NCI-H1048 (cell line): ENCODE data around the gene FAM210A.
"Not testable (repeated sequence)": the region's sequence is repeated elsewhere in the genome, so short reads cannot be mapped to it uniquely, and the experiment has no call there.

Experiments
- DNase-seq: peaks from one replicate; lab custom pipeline; 2025; lab: John Stamatoyannopoulos, UW

The FAM210A gene

GRCh38 chr18:13703899-13704298 is 22.5 kb downstream of the FAM210A start:
- DNase-seq, result no peak

GRCh38 chr18:13700153-13700552 is 26.2 kb downstream of the FAM210A start:
- no peak for DNase-seq

DNA sequence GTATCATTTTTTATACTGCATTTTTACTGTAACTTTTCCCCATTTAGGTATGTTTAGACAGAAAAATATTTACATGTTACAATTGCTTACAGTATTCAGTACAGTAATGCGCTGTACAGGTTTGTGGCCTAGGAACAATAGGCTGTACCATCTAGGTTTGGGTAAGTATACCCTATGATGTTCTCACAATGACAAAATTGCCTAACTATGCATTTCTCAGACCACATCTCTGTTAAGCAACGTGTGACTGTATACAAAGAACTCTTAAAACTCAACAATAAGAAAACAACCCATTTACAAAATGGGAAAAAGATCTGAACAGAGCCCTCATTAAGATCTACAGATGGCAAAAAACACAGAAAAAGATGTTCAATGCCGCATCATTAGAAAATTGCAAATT is 29.4 kb downstream of the FAM210A start:
- no peak for DNase-seq

- not testable (repeated sequence) for DNase-seq
These were observed 31.0 kb downstream of the FAM210A start for GRCh38 chr18:13695337-13695736.

DNA sequence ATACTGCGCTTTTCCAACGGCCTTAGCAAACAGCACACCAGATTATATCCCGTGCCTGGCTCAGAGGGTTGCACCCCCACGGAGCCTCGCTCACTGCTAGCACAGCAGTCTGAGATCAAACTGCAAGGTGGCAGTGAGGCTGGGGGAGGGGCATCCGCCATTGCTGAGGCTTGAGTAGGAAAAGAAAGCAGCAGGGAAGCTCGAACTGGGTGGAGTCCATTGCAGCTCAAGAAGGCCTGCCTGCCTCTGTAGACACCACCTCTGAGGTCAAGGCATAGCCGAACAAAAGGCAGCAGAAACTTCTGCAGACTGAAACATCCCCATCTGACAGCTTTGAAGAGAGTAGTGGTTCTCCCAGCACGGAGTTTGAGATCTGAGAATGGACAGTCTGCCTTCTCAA is 36.3 kb downstream of the FAM210A start:
- DNase-seq, result not testable (repeated sequence)

- no peak for DNase-seq
These were observed 37.9 kb downstream of the FAM210A start for GRCh38 chr18:13688191-13689136.

- DNase-seq, result no peak
These were observed 41.8 kb downstream of the FAM210A start for GRCh38 chr18:13684546-13684945.

DNA sequence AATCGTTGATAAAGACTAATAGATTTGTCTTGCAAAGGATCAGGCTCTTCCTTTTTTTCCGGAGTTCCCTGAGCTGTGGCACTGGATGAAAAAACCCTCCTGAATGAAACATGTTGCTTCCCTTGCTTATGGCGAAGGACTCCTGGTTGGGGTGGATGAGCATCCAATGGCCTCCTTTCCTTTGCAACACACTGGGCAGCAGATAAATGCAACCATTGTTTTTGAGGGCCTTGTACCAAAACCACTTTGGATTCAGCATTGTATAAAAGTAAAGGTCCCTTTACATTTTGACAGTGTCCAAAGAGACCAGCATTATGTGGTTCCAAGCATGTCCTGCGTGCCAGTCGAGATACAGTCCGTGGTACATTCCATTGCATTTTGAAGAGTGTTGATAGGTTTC is 44.7 kb downstream of the FAM210A start:
- no peak for DNase-seq

- no peak for DNase-seq
These were observed 45.7 kb downstream of the FAM210A start for GRCh38 chr18:13680612-13681011.

- DNase-seq, result not testable (repeated sequence)
These were observed 49.0 kb downstream of the FAM210A start for GRCh38 chr18:13677350-13677749.

DNA sequence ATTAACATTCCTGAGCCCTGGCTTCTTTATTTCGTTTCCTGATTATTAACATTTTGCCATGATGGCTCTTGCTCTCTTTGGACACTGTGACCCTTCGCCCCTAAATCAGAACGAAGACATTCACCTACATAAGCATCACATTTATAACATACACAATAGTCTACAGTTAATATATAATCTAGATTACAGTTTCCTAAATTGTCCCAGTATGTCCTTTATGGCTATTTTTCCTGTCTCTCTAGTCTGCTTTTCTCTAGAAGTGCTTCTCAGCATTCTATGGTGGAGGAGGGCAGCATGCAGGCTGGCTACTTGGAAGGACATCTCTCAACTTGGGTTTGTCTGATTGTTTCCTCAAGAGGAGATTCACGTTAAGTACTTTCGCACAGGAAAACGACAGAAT is 49.9 kb downstream of the FAM210A start:
- no peak for DNase-seq

DNA sequence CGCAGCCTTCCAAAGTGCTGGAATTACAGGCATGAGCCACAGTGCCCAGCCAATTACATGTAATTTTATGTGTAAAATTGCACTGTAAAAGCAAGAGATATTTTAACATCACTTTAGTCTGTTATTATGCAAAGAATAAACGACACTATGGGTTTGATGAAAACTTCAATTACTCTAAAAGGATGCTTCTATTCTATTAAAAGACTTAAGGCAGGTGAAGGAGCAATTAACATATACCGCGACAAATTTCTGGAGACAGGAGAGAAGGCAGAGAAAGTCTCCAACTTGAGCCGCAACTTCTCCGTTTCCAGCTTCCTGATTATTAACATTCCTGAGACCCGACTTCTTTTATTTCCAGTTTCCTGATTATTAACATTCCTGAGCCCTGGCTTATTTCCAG is 53.7 kb downstream of the FAM210A start:
- no peak for DNase-seq

DNA sequence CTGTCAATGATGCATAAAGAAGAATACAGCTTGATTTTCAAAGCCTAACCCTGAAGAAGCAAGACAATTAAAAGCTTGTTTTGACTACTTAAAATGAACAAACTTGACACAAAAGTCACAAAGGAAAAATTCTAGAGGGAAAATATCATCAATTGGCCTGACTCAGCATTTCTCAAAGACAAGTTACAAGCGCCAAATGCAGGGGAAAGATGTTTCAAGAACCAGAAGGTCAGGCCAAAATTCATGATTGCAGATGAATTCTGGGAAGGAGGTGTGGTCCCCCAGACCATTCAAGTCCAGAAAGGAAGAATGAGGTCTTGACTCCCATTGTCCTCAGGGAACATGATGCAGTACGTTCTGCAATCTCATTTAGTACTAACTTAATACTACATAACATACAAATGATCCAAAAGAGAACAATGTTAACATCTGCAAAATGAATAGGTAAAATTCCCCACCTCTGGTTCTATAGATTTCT is 64.5 kb downstream of the FAM210A start:
- no peak for DNase-seq

GRCh38 chr18:13661051-13661778 is 65.1 kb downstream of the FAM210A start:
- no peak for DNase-seq

DNA sequence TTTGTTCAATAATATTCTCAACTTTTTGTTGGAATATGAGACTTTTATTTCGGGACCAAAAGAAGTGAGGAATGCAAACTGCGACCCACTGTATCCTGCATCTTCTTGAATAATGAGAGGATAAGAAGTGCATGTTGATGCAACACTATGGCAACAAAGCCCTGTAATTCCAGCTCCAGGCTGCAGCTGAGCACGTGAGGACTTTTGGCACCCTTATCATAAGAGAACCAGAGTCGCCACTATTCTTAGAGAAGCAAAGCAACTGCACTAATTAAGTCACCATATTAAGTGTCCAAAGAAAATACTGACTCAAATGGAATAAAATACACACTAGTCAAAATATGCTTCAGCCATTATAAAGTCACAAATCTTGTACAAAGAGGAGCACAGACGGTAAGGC is 65.8 kb downstream of the FAM210A start:
- no peak for DNase-seq

DNA sequence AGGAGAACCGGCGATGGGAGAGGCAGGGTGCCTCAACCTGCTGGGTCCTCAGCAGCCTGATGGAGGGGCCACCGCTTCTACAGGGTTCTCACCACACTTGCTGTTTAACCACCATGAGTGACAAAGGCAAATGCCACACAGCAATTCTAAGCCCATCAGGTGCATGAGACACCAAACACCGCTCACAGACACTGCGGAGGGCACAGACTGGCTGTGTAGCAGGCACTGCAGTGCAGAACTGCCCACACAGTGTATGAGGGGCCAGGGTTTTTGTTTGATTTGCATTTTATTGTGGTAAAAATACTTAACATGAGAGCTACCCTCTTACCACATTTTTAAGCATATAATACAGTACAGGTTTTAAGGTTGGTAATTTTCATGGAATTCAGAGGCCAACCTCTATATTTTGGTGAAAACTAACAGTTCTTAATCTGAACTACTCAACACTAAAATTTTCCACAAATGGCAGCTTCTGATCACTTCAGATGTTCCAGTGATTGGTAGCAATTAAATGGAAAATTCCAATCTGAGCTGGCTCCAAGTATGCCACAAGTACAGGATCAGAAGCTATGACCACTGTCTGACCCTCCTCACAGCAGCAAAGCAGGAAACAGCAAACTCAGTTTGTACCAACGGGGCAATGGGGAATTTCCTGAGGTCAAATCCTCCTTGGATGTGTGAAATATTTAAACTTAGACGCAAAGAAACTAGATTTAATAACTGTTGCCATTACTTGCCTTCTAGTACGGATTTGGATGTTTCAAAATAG is 67.7 kb downstream of the FAM210A start:
- DNase-seq, result no peak

GRCh38 chr18:13657974-13658373 is 68.4 kb downstream of the FAM210A start:
- no peak for DNase-seq

GRCh38 chr18:13653746-13654433 is 72.5 kb downstream of the FAM210A start:
- no peak for DNase-seq

- DNase-seq, result no peak
These were observed 76.7 kb downstream of the FAM210A start for GRCh38 chr18:13649397-13650390.

GRCh38 chr18:13647761-13648160 is 78.6 kb downstream of the FAM210A start:
- DNase-seq, result no peak
